GM12873 (cell line): ENCODE measurements around the gene FGF7.

Experiments
- CTCF ChIP-seq: IDR thresholded peaks from 2 replicates; pipeline ENCODE4 v1.5.1; 2012; ENCODE audit warnings: low read depth, mild to moderate bottlenecking, moderate library complexity, low read length, control low read depth; ENCODE audit not compliant: insufficient read depth; ENCODE audit errors: missing control alignments

Gene FGF7

GRCh38 chr15:49462232-49462844 is 39.3 kb downstream of the FGF7 start:
- TF ChIP-seq CTCF: no peak

GRCh38 chr15:49464522-49464921 is 41.5 kb downstream of the FGF7 start:
- TF ChIP-seq CTCF: no peak

DNA sequence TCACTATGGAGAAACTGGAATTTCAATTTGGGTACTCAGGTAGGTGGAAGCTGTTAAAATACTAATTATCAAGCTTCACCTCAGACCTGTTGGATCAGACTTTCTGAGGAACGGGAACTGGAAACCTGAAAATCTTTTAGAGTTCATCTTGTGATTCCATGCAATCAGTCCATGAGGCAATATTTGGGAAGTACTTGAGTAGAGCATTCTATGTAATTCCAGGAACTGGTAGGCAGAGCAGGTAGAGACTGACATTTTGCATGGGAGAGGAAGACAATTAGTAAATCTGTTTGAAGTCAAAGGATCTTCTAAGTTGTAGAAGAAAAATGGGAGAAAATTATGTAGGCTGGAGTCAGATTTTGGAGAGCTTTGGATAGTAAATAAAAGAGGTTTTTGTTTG is 43.1 kb downstream of the FGF7 start:
- no peak for TF ChIP-seq CTCF

DNA sequence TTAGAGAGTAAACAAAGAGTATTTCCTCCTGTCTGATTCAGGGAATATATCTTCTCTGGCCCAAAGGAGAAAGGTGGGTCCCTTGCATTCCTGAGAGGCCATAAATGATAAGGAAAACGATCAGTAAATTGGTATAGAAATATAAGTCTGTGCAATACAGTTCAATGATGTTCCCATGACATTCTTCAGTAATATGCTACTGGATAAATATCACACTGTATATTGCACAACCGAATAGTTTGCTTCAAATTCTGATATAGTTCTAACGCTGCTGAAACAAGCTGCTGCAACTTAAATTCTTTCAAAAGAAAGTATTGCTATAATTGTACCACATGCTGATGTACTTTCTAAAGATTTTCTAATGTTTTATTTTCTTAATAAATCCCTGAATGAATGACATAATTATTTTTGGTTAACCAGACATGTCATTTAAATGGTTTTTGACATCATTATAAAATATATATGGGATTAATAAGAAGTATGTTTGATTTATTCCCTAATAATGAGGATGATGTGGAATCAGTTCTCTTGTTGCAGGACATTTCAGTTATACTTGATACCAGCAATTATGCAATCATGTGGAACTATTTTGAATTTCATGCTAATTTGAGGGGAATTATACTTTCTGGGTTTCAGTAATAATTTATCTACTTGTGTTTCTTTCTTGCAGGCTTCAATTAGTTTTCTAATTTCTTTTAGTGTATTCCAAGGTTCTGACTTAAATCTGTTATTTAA is 44.9 kb downstream of the FGF7 start:
- TF ChIP-seq CTCF: no peak

DNA sequence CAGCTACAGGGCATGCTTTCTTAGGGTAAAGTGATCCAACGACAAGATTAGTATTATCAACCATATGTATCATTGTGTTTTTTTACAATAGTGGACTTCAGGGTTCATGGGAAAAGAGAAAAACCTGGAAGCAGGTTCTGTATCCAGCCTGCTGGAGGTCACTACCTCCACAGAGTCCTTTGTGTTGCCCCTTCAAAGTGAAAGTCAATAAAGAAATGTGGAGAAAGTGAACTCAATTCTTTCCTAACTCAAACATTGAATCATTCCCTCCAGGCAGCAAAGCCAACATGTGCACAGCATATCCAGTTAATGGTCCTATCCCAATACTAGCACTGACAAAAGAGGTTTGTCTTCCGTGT is 45.4 kb downstream of the FGF7 start:
- TF ChIP-seq CTCF: no peak

DNA sequence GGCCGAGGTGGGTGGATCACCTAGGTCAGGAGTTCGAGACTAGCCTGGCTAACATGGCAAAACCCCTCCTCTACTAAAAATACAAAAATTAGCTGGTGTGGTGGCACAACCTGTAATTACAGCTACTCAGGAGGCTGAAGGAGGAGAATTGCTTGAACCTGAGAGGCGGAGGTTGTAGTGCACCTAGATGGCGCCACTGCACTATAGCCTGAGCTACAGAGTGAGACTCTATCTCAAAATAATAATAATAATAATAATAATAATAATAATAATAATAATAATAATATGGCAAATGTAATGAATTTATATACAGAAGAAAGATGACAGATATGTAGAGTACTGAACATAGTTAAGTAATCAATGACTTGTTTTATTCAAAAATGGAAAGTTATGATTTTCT is 48.2 kb downstream of the FGF7 start:
- peak; percentile 45 for TF ChIP-seq CTCF

DNA sequence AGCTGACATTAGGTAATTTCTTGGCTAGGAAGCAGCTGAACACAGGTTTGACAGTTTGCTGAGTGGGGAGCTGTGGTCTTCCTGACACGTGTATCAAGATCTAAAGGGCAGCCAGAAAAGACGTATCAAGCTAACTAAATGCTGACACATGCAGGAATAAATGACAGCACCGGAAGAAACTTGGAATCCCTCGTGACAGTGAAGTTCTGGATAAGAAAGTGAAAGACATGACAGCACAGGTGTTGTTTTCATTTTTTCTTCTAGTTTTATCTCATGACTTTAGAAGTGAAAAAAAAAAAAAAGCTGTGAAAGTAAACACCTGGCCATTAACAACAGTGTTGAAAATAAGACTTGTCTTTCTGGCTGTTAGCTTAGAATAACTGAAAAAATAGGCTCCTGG is 48.7 kb downstream of the FGF7 start:
- TF ChIP-seq CTCF: no peak
